HS-5 (cell line): Measurements from ENCODE around the gene MAP2K7.
"Not testable (repeated sequence)": the region's sequence is repeated elsewhere in the genome, so short reads cannot be mapped to it uniquely, and the experiment has no call there.

Source experiments
- DNase-seq: peaks from one replicate; pipeline ENCODE4 v3.0.0-alpha.2; 2012; ENCODE audit warnings: low read depth

MAP2K7 gene

GRCh38 chr19:7919610-7920518 is 16.2 kb downstream of the MAP2K7 start, which contains the start of gene SNAPC2:
Gene SNAPC2 (plus strand): TSS chr19:7920338. CDS start chr19:7920367, 29 bp downstream.
- DNase-seq = peak; percentile 79

- peak; percentile 78 for DNase-seq
Observed at GRCh38 chr19:7920519-7921301, 17.0 kb downstream of the MAP2K7 start.

- DNase-seq = no peak
Observed at GRCh38 chr19:7921302-7921966, 17.8 kb downstream of the MAP2K7 start.

DNA sequence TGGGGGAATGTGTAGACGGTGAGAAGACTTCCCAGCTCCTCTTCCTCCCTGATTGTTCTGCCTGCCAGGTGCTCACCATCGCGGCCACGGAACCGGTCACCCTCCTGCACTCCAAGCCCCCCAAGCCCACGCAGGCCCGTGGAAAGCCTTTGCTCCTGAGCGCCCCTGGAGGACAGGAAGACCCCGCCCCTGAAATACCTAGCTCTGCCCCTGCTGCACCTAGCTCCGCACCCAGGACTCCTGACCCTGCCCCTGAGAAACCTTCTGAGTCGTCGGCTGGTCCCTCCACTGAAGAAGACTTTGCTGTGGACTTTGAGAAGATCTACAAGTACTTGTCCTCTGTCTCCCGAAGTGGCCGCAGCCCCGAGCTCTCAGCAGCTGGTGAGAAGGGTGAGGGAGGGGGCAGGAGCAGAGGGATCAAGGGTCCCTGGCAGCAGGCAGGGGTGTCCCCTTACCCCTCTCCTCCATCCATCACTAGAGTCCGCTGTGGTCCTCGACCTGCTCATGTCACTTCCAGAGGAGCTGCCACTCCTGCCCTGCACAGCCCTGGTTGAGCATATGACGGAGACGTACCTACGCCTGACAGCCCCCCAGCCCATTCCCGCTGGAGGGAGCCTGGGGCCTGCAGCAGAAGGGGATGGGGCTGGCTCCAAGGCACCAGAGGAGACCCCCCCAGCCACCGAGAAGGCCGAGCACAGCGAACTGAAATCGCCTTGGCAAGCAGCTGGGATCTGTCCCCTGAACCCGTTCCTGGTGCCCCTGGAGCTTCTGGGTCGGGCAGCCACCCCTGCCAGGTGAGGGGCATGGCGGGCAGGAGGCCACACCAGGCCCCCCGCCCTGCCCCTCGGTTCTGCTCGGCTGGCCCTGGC is 18.5 kb downstream of the MAP2K7 start:
- DNase-seq = no peak

DNA sequence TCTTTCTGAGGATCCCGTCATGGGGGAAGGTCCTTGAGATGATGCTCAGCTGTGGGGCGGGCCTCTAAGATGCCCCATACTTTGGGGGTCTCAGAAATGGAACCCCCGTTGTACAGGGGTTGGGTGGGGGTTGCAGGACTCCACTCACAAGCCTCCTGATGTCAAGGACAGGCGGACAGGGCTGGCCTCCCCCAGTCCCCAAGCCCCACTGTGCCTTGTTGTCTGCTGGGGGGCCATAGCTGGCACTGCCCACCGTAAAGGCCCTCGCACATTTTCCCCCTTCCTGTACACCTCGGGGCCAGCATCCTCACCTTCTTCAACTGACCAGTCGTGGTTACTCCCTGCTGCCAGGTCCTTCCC is 19.1 kb downstream of the MAP2K7 start:
- no peak for DNase-seq

GRCh38 chr19:7923295-7924191 is 19.9 kb downstream of the MAP2K7 start:
- no peak for DNase-seq

- no peak for DNase-seq
Observed at GRCh38 chr19:7924241-7924640, 20.6 kb downstream of the MAP2K7 start.

DNA sequence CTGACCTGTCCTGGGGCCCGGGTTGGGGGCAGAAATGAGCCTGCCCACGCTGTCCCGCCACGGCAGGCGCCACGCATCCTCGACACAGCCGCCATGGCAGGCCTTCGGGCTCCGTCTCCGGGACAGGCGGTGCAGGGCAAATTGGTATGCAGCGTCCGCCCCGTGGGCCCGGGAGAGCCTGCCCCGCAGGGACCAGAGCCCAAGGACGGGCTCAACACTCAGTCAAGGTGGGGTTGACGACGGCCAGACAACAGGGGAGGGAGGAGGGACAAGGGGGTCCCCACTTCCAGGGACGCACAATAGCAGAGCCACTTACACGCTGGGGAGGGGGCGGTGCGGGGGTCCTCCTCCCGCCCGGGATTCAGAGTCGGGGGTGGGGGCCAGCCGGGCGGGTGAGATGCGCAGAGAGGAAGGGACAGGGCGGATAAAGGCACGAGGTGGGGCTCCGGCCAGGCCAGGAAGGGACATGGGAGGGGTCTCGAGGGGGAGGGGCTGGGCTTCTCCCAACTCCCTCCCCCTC is 21.0 kb downstream of the MAP2K7 start:
- DNase-seq = no peak

DNA sequence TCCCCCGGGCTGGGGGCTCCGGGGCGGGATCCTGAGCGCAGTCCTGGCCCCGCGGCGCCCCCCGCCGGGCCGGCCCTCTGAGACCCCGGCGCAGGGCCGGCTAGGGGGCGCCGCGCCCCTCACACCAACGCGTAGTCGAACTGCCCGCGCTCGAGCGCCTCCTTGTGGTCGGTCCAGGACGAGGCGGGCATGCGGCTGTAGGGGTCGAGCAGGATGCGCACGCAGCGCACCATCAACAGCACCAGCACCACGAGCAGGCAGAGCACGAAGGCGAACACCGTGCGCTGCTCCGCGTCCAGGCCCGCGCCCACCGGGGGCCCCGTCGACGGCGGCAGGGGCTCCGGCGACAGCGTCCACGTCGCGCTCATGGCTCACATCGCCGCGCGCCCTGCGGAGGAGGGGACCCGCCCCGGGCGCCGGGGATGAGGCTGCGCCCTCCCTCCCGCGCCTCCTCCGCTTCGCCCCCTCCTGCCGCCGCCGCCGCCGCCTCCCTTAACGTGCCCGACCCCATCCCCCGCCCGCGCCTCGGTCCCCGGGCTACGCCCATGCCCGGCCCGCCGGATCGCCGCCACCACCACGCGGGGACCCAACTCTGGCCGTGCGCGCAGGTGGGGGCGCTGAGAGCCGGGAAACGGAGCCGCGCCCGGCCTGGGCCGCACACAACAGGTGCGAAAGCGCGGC is 21.6 kb downstream of the MAP2K7 start:
- no peak for DNase-seq

- no peak for DNase-seq
Observed at GRCh38 chr19:7926021-7926726, 22.5 kb downstream of the MAP2K7 start, which contains the start of gene CTXN1. Gene CTXN1 (minus strand): TSS chr19:7926135. CDS start chr19:7925538, 597 bp downstream.

GRCh38 chr19:7926727-7927604 is 23.3 kb downstream of the MAP2K7 start:
- no peak for DNase-seq

GRCh38 chr19:7927605-7928333 is 24.1 kb downstream of the MAP2K7 start:
- DNase-seq = no peak

GRCh38 chr19:7928334-7928706 is 24.6 kb downstream of the MAP2K7 start:
- DNase-seq = no peak

DNA sequence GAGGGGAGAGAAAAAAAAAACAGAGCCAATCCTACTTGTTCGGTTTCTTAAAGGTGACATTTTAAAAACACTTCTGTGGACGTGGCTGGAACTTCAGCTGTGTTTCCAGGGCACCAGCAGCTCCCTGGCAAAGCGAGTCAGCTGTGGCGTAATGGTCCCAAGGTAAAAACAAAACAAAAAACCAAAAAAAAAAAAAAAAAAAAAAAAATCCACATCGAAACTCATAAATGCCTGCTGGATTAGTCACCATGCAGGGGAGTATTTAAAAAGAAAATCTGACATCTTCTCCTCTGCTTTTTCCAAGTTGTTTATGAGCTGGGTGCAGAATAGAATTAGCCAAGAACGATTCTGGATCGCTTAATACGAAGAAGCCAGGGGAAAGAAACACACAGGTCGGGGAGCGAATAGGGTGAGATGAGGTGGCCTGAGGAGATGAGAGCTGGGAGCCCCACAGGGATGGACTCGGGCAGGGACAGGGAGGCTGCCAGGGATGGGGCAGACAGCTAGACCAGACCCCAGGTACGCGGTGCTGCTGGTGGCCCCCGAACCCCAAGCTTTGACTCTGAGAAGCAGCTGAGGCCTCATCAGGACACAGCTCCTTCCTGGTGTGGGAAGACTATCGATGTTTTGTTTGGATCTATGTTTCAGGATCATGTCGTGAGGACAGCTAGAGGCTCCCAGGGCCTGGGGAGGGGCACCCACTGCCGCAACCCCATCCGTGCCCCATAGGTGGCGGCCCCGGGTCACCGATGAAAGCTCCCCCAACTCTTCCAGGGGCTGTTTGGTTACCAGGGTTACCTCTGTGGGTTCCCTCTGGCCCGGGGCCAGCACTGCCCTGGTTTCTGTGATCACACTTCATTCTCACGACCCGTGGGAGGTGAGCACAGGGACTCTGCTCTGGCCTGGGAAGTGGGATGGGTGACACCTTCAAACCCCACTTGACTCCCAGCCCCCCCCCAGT is 25.3 kb downstream of the MAP2K7 start:
- DNase-seq = peak; percentile 74

DNA sequence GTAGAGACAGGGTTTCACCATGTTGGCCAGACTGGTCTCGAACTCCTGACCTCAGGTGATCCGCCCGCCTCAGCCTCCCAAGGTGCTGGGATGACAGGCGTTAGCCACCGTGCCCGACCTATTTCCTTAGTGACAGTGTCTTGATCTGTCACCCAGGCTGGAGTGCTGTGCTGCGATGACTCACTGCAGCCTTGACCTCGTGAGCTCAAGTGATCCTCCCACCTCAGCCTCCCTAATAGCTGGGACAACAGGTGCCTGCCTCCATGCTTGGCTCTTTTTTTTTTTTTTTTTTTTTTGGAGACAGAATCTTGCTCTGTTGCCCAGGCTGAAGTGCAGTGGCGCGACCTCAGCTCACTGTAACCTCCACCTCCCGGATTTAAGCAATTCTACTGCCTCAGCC is 26.4 kb downstream of the MAP2K7 start:
- DNase-seq = not testable (repeated sequence)

- DNase-seq = no peak
Observed at GRCh38 chr19:7930765-7931164, 27.1 kb downstream of the MAP2K7 start.
